ENCODE data around the gene NKX1-1. TPM values are rescaled to one million over a fixed set of nuclear protein-coding genes. Genes with fewer than 3 reads are reported as not detected.
"Not testable (repeated sequence)": the region's sequence is repeated elsewhere in the genome, so short reads cannot be mapped to it uniquely, and the experiment has no call there.

NKX1-1 gene
- not detected in 2 replicates for total RNA-seq (2014; rRNA removed)
- polyA plus RNA-seq (2012), result not detected

- no peak for DNase-seq (ENCODE audit: low read depth)
These were observed at the start of gene NKX1-1 for GRCh38 chr4:1406394-1406980. Gene NKX1-1 (minus strand): TSS chr4:1406442. CDS start chr4:1406442, 0 bp downstream.

- DNase-seq (ENCODE audit: low read depth), result no peak
These were observed 47.5 kb upstream of the NKX1-1 start for GRCh38 chr4:1453731-1454130.

GRCh38 chr4:1452431-1453051 is 46.3 kb upstream of the NKX1-1 start:
- DNase-seq (ENCODE audit: low read depth), result no peak

GRCh38 chr4:1451752-1452122 is 45.5 kb upstream of the NKX1-1 start:
- no peak for DNase-seq (ENCODE audit: low read depth)

GRCh38 chr4:1451106-1451751 is 45.0 kb upstream of the NKX1-1 start:
- DNase-seq (ENCODE audit: low read depth), result no peak

GRCh38 chr4:1449833-1450741 is 43.8 kb upstream of the NKX1-1 start:
- DNase-seq (ENCODE audit: low read depth), result no peak

GRCh38 chr4:1449475-1449832 is 43.2 kb upstream of the NKX1-1 start:
- DNase-seq (ENCODE audit: low read depth), result no peak

- DNase-seq (ENCODE audit: low read depth), result no peak
These were observed 42.6 kb upstream of the NKX1-1 start for GRCh38 chr4:1448589-1449420.

GRCh38 chr4:1447676-1448588 is 41.7 kb upstream of the NKX1-1 start:
- DNase-seq (ENCODE audit: low read depth), result no peak

- DNase-seq (ENCODE audit: low read depth), result no peak
These were observed 40.5 kb upstream of the NKX1-1 start for GRCh38 chr4:1446502-1447386.

- DNase-seq (ENCODE audit: low read depth), result no peak
These were observed 39.6 kb upstream of the NKX1-1 start for GRCh38 chr4:1445716-1446445.

GRCh38 chr4:1443688-1444172 is 37.5 kb upstream of the NKX1-1 start:
- not testable (repeated sequence) for DNase-seq (ENCODE audit: low read depth)

GRCh38 chr4:1427010-1427409 is 20.8 kb upstream of the NKX1-1 start:
- DNase-seq (ENCODE audit: low read depth), result no peak

GRCh38 chr4:1421657-1422056 is 15.4 kb upstream of the NKX1-1 start:
- no peak for DNase-seq (ENCODE audit: low read depth)

GRCh38 chr4:1419708-1420107 is 13.5 kb upstream of the NKX1-1 start:
- no peak for DNase-seq (ENCODE audit: low read depth)

GRCh38 chr4:1418494-1419285 is 12.4 kb upstream of the NKX1-1 start:
- no peak for DNase-seq (ENCODE audit: low read depth)
